OCI-LY7 (cell line): ENCODE measurements around the gene GIMAP8. TPM values are rescaled to one million over a fixed set of nuclear protein-coding genes. Genes with fewer than 3 reads are reported as not detected.

ENCODE experiments used
- BruUV-seq: library from RNA; stranded (reverse); fragments of 400-500 nt; replicated peaks from 2 replicates; lab custom pipeline; 2021; lab: Mats Ljungman, UMichigan
- CTCF ChIA-PET: fragments of 300-600 bp; sonication (Branson Sonifier 250); formaldehyde crosslinking; loops from one replicate; lab custom pipeline; 2022; ENCODE audit warnings: antibody characterized with exemption; ENCODE audit not compliant: unreplicated experiment; lab: Charles Lee
- POLR2A ChIA-PET: fragments of 300-600 bp; sonication (Branson Sonifier 250); formaldehyde crosslinking; loops from one replicate; lab custom pipeline; 2022; ENCODE audit warnings: antibody characterized with exemption; lab: Charles Lee
- DNase-seq: peaks from one replicate; pipeline ENCODE4 v3.0.0-alpha.2; 2015; ENCODE audit warnings: low spot score
- H2AFZ ChIP-seq: fragments of 200-600 bp; sonication (generic), shearing (Covaris generic); 2 replicates; pipeline ENCODE4 v1.6.1; 2014; ENCODE audit warnings: mild to moderate bottlenecking, antibody characterized with exemption, low read length, moderate library complexity
- H3K27ac ChIP-seq: fragments of 200-600 bp; sonication (generic); 2 replicates; pipeline ENCODE4 v1.5.1; 2014; ENCODE audit warnings: mixed run types, low read depth, mild to moderate bottlenecking, moderate library complexity, low read length, inconsistent platforms; ENCODE audit not compliant: poor library complexity, severe bottlenecking
- H3K36me3 ChIP-seq: fragments of 200-600 bp; sonication (generic); 2 replicates; pipeline ENCODE4 v1.6.1; 2014; ENCODE audit warnings: mild to moderate bottlenecking, antibody characterized with exemption, low read length, moderate library complexity, mixed read lengths; ENCODE audit not compliant: insufficient read depth
- H3K4me1 ChIP-seq: fragments of 200-600 bp; sonication (generic); 2 replicates; pipeline ENCODE4 v1.5.1; 2014; ENCODE audit warnings: mild to moderate bottlenecking, low read length; ENCODE audit not compliant: insufficient read depth, poor library complexity, severe bottlenecking
- H3K4me2 ChIP-seq: fragments of 200-600 bp; sonication (generic); 2 replicates; pipeline ENCODE4 v1.6.1; 2014; ENCODE audit warnings: mild to moderate bottlenecking, low read length
- H3K4me3 ChIP-seq: fragments of 200-600 bp; sonication (generic); 2 replicates; pipeline ENCODE4 v1.5.1; 2014; ENCODE audit warnings: mild to moderate bottlenecking, low read depth, low read length; ENCODE audit not compliant: poor library complexity, severe bottlenecking
- H3K79me2 ChIP-seq: fragments of 200-600 bp; sonication (generic); 2 replicates; pipeline ENCODE4 v1.6.1; 2016; ENCODE audit warnings: low read depth, mild to moderate bottlenecking, low read length, moderate library complexity, mixed read lengths; ENCODE audit not compliant: insufficient read depth
- H3K9me2 ChIP-seq: fragments of 200-600 bp; sonication (generic); 2 replicates; pipeline ENCODE4 v1.6.1; 2016; ENCODE audit warnings: mild to moderate bottlenecking, low read length, mixed read lengths; ENCODE audit not compliant: insufficient read depth
- H3K9me3 ChIP-seq: fragments of 200-600 bp; sonication (generic); 2 replicates; pipeline ENCODE4 v1.6.1; 2014; ENCODE audit warnings: mild to moderate bottlenecking, mixed run types, low read length, mixed read lengths
- H4K20me1 ChIP-seq: fragments of 200-600 bp; sonication (generic); 2 replicates; pipeline ENCODE4 v1.6.1; 2014; ENCODE audit warnings: mild to moderate bottlenecking, antibody characterized with exemption, low read length, moderate library complexity, mixed read lengths; ENCODE audit not compliant: insufficient read depth
- CTCF ChIP-seq: fragments of 200-600 bp; sonication (generic); conservative IDR thresholded peaks from 2 replicates; pipeline ENCODE4 v1.5.1; 2014; ENCODE audit warnings: mild to moderate bottlenecking, antibody characterized with exemption, low read length, moderate library complexity, mixed read lengths
- EZH2phosphoT487 ChIP-seq: fragments of 200-600 bp; sonication (generic); IDR thresholded peaks from 2 replicates; pipeline ENCODE4 v1.6.1; 2018; ENCODE audit warnings: low read depth, borderline replicate concordance, mild to moderate bottlenecking, mixed run types, antibody characterized with exemption, low read length, moderate library complexity, mixed read lengths
- intact Hi-C: fragments of 100-400 bp; cut with micrococcal nuclease; formaldehyde crosslinking; loops from one replicate; pipeline ENCODE4 v1.10.0; 2022; ENCODE audit not compliant: unreplicated experiment
- total RNA-seq, 2 experiments: library from RNA; depleted of rRNA in 1 of 2; stranded (reverse); fragments of >200 nt in 1 of 2; shearing (Covaris generic) in 1 of 2; gene quantifications; 2 replicates each; pipeline ENCODE4 v1.2.3, GENCODE V29; 2014 to 2022

Gene GIMAP8
- total RNA-seq, 2 experiments from 2014 or later, result not detected

DNA sequence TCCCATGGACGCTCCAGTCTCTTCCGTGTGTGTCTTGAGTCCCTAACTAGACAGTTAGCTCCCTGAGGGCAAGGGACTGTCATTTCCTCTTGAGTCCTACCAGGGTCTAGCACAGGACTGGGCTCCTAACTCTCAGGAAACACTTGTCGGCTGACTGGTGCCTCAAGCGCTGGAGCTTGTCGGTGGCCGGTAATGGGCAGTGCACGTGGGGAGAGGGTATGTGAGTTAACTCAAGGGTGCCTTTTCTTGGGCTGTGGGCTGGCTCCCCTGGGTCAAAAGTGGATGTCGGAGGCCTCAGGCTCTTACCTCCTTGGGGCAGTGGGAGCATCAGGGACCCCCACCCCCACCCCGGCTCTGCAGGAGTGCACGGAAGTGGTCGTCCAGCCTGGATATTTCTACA is 38.4 kb upstream of the GIMAP8 start:
- no peaks in the 10 kb centered on the region for H3K79me2 ChIP-seq
- TF ChIP-seq CTCF, result no peak
- no peak for TF ChIP-seq EZH2phosphoT487
- no TSS peak for BruUV-seq
- no peak overlapping the region for H3K27ac ChIP-seq
- CTCF ChIA-PET, result no interaction called here
- no peaks in the 10 kb centered on the region for H3K9me3 ChIP-seq
- intact Hi-C loops, result no loop called here
- POLR2A ChIA-PET, result no interaction called here
- no peak overlapping the region for H2AFZ ChIP-seq
- no peaks in the 10 kb centered on the region for H3K9me2 ChIP-seq
- H4K20me1 ChIP-seq, result no peaks in the 10 kb centered on the region
- peaks cover 10% of the 10 kb centered on the region for H3K36me3 ChIP-seq
- H3K4me1 ChIP-seq, result peaks cover 15% of the 10 kb centered on the region
- H3K4me3 ChIP-seq, result no peak overlapping the region
- H3K4me2 ChIP-seq, result no peak overlapping the region
- no peak for DNase-seq

GRCh38 chr7:150412518-150413488 is 37.6 kb upstream of the GIMAP8 start:
- ChIA-PET POLR2A (no interaction called here), CTCF (no interaction called here)
- no peak for TF ChIP-seq EZH2phosphoT487
- no peak for TF ChIP-seq CTCF
- H3K36me3 ChIP-seq, result peaks cover 10% of the 10 kb centered on the region
- H3K9me3 ChIP-seq, result no peaks in the 10 kb centered on the region
- H3K9me2 ChIP-seq, result no peaks in the 10 kb centered on the region
- BruUV-seq, result no TSS peak
- peaks cover 7% of the 10 kb centered on the region for H3K4me1 ChIP-seq
- no peak for DNase-seq
- no peak overlapping the region for H2AFZ ChIP-seq
- no peaks in the 10 kb centered on the region for H3K79me2 ChIP-seq
- no peak overlapping the region for H3K4me2 ChIP-seq
- H3K4me3 ChIP-seq, result no peak overlapping the region
- intact Hi-C loops, result no loop called here
- H4K20me1 ChIP-seq, result no peaks in the 10 kb centered on the region
- no peak overlapping the region for H3K27ac ChIP-seq

- TF ChIP-seq CTCF, result no peak
- no peak for TF ChIP-seq EZH2phosphoT487
- no peaks in the 10 kb centered on the region for H3K79me2 ChIP-seq
- CTCF ChIA-PET, result no interaction called here
- peaks cover 6% of the 10 kb centered on the region; the same call in 1 of the 2 replicates for H3K36me3 ChIP-seq
- no TSS peak for BruUV-seq
- intact Hi-C loops, result no loop called here
- no peak overlapping the region for H3K4me2 ChIP-seq
- DNase-seq, result no peak
- H3K4me1 ChIP-seq, result no peaks in the 10 kb centered on the region
- no peak overlapping the region for H3K27ac ChIP-seq
- H3K9me3 ChIP-seq, result no peaks in the 10 kb centered on the region
- H2AFZ ChIP-seq, result no peak overlapping the region
- no peak overlapping the region for H3K4me3 ChIP-seq
- POLR2A ChIA-PET, result no interaction called here
- no peaks in the 10 kb centered on the region for H4K20me1 ChIP-seq
- no peaks in the 10 kb centered on the region for H3K9me2 ChIP-seq
Measured at GRCh38 chr7:150413640-150414081, 36.8 kb upstream of the GIMAP8 start.
